Activated CD4-positive, alpha-beta memory T cell treated with anti-CD3 and anti-CD28 coated beads, Interleukin-2, amount 10 ng/mL, durations not matched to agents 7 days and 5 days (primary cell): ENCODE results near the gene KCNG4. TPM values are rescaled to one million over a fixed set of nuclear protein-coding genes. Genes with fewer than 3 reads are reported as not detected.
"Not testable (repeated sequence)": the region's sequence is repeated elsewhere in the genome, so short reads cannot be mapped to it uniquely, and the experiment has no call there.

Experiments used
- CTCF ChIA-PET: fragments of 350-600 bp; sonication (Branson Sonifier 250); formaldehyde crosslinking; loops from one replicate; lab custom pipeline; 2021; ENCODE audit warnings: antibody characterized with exemption, inconsistent platforms; lab: Charles Lee
- POLR2A ChIA-PET: fragments of 350-600 bp; sonication (Branson Sonifier 250); formaldehyde crosslinking; loops from one replicate; lab custom pipeline; 2021; ENCODE audit warnings: antibody characterized with exemption; lab: Charles Lee
- DNase-seq: peaks from one replicate; pipeline ENCODE4 v3.0.0-alpha.2; 2020
- H3K27ac Mint-ChIP-seq: one replicate; pipeline ENCODE4 v1.8.0; 2021; ENCODE audit warnings: mild to moderate bottlenecking, mixed read lengths
- H3K27me3 Mint-ChIP-seq: one replicate; pipeline ENCODE4 v1.8.0; 2021; ENCODE audit warnings: mixed read lengths
- H3K36me3 Mint-ChIP-seq: one replicate; pipeline ENCODE4 v1.8.0; 2021; ENCODE audit warnings: low read depth, mixed read lengths
- H3K4me1 Mint-ChIP-seq: one replicate; pipeline ENCODE4 v1.8.0; 2021; ENCODE audit warnings: mixed read lengths
- H3K4me3 Mint-ChIP-seq: one replicate; pipeline ENCODE4 v1.8.0; 2021; ENCODE audit warnings: mild to moderate bottlenecking, mixed read lengths
- H3K9me3 Mint-ChIP-seq: one replicate; pipeline ENCODE4 v1.8.0; 2021; ENCODE audit warnings: mixed read lengths
- total RNA-seq, 2 experiments: library from RNA; stranded (reverse); gene quantifications; one replicate each; pipeline ENCODE4 v1.2.3, GENCODE V29; 2021

KCNG4 gene
- total RNA-seq, 2 experiments from 2014 or later = not detected

- H3K4me1 Mint-ChIP-seq = no peaks in the 10 kb centered on the region
- no peak overlapping the region for H3K27ac Mint-ChIP-seq
- peaks cover 11% of the 10 kb centered on the region for H3K27me3 Mint-ChIP-seq
Observed at GRCh38 chr16:84225126-84225525, 14.7 kb downstream of the KCNG4 start.

GRCh38 chr16:84224554-84224953 lies 15.3 kb downstream of the KCNG4 start:
- no peaks in the 10 kb centered on the region for H3K9me3 Mint-ChIP-seq
- no peaks in the 10 kb centered on the region for H3K4me1 Mint-ChIP-seq
- DNase-seq = no peak
- no peak overlapping the region for H3K4me3 Mint-ChIP-seq
- CTCF ChIA-PET = no interaction called here
- POLR2A ChIA-PET = interaction anchor here (0.6 kb wide), 1 partner anchor 240 kb away, joined by 4 read pairs; no protein-coding TSS in a partner anchor
- H3K36me3 Mint-ChIP-seq = no peaks in the 10 kb centered on the region
- H3K27me3 Mint-ChIP-seq = peaks cover 11% of the 10 kb centered on the region
- H3K27ac Mint-ChIP-seq = no peak overlapping the region

More at GRCh38 chr16:84225126-84225525, 14.7 kb downstream of the KCNG4 start:
- CTCF ChIA-PET = interaction anchor here (1.2 kb wide), 1 partner anchor 52 kb away, joined by 3 read pairs; no protein-coding TSS in a partner anchor
- no peak overlapping the region for H3K4me3 Mint-ChIP-seq
- POLR2A ChIA-PET = no interaction called here
- no peaks in the 10 kb centered on the region for H3K9me3 Mint-ChIP-seq
- H3K36me3 Mint-ChIP-seq = no peaks in the 10 kb centered on the region
- DNase-seq = no peak

- Mint-ChIP-seq H3K27me3 (peaks cover 11% of the 10 kb centered on the region), H3K27ac (no peak overlapping the region), H3K9me3 (no peaks in the 10 kb centered on the region), H3K4me1 (no peaks in the 10 kb centered on the region), H3K36me3 (no peaks in the 10 kb centered on the region), H3K4me3 (no peak overlapping the region)
- ChIA-PET POLR2A (no interaction called here), CTCF (no interaction called here)
- DNase-seq = no peak
Observed at GRCh38 chr16:84223456-84223855, 16.4 kb downstream of the KCNG4 start.

- H3K9me3 Mint-ChIP-seq = no peaks in the 10 kb centered on the region
- no peak overlapping the region for H3K4me3 Mint-ChIP-seq
- H3K27me3 Mint-ChIP-seq = peaks cover 1% of the 10 kb centered on the region
Observed at GRCh38 chr16:84220851-84221250, 19.0 kb downstream of the KCNG4 start.

GRCh38 chr16:84218956-84219355 lies 20.9 kb downstream of the KCNG4 start:
- Mint-ChIP-seq H3K27me3 (no peaks in the 10 kb centered on the region), H3K27ac (no peak overlapping the region), H3K9me3 (no peaks in the 10 kb centered on the region), H3K4me1 (no peaks in the 10 kb centered on the region), H3K36me3 (no peaks in the 10 kb centered on the region), H3K4me3 (no peak overlapping the region)
- POLR2A ChIA-PET = no interaction called here
- no peak for DNase-seq
- CTCF ChIA-PET = interaction anchor here (0.8 kb wide), 1 partner anchor 12 kb away, joined by 3 read pairs; no protein-coding TSS in a partner anchor

More at GRCh38 chr16:84220851-84221250, 19.0 kb downstream of the KCNG4 start:
- ChIA-PET POLR2A (no interaction called here), CTCF (no interaction called here)
- no peak for DNase-seq
- no peaks in the 10 kb centered on the region for H3K36me3 Mint-ChIP-seq
- no peaks in the 10 kb centered on the region for H3K4me1 Mint-ChIP-seq
- H3K27ac Mint-ChIP-seq = no peak overlapping the region

GRCh38 chr16:84218176-84218823 lies 21.5 kb downstream of the KCNG4 start:
- Mint-ChIP-seq H3K4me3 (no peak overlapping the region), H3K4me1 (no peaks in the 10 kb centered on the region), H3K36me3 (no peaks in the 10 kb centered on the region), H3K27ac (no peak overlapping the region), H3K27me3 (no peaks in the 10 kb centered on the region), H3K9me3 (no peaks in the 10 kb centered on the region)
- ChIA-PET POLR2A (no interaction called here), CTCF (no interaction called here)
- DNase-seq = no peak

GRCh38 chr16:84216144-84216543 lies 23.7 kb downstream of the KCNG4 start:
- CTCF ChIA-PET = interaction anchor here (0.7 kb wide), 1 partner anchor 1800 kb away, joined by 4 read pairs; no protein-coding TSS in a partner anchor
- POLR2A ChIA-PET, H3K36me3 Mint-ChIP-seq, H3K9me3 Mint-ChIP-seq, H3K4me3 Mint-ChIP-seq, H3K27ac Mint-ChIP-seq, H3K4me1 Mint-ChIP-seq, H3K27me3 Mint-ChIP-seq, DNase-seq: not testable (repeated sequence)

GRCh38 chr16:84215531-84215930 lies 24.3 kb downstream of the KCNG4 start:
- Mint-ChIP-seq H3K4me3 (no peak overlapping the region), H3K36me3 (no peaks in the 10 kb centered on the region), H3K9me3 (no peaks in the 10 kb centered on the region), H3K27me3 (peaks cover 1% of the 10 kb centered on the region), H3K27ac (no peak overlapping the region), H3K4me1 (no peaks in the 10 kb centered on the region)
- ChIA-PET POLR2A (no interaction called here), CTCF (no interaction called here)
- DNase-seq = no peak

- H3K27ac Mint-ChIP-seq = no peak overlapping the region
- no peak for DNase-seq
- CTCF ChIA-PET = no interaction called here
- peaks cover 1% of the 10 kb centered on the region for H3K27me3 Mint-ChIP-seq
- H3K36me3 Mint-ChIP-seq = no peaks in the 10 kb centered on the region
- POLR2A ChIA-PET = no interaction called here
- no peaks in the 10 kb centered on the region for H3K9me3 Mint-ChIP-seq
- no peaks in the 10 kb centered on the region for H3K4me1 Mint-ChIP-seq
- H3K4me3 Mint-ChIP-seq = no peak overlapping the region
Observed at GRCh38 chr16:84214451-84215066, 25.3 kb downstream of the KCNG4 start.

- Mint-ChIP-seq H3K36me3 (no peaks in the 10 kb centered on the region), H3K27ac (no peak overlapping the region), H3K4me1 (no peaks in the 10 kb centered on the region), H3K27me3 (peaks cover 1% of the 10 kb centered on the region), H3K4me3 (no peak overlapping the region), H3K9me3 (no peaks in the 10 kb centered on the region)
- ChIA-PET POLR2A (no interaction called here), CTCF (no interaction called here)
- no peak for DNase-seq
Observed at GRCh38 chr16:84212631-84213030, 27.2 kb downstream of the KCNG4 start.

- DNase-seq = no peak
- ChIA-PET CTCF (no interaction called here), POLR2A (no interaction called here)
- Mint-ChIP-seq H3K9me3 (no peaks in the 10 kb centered on the region), H3K27ac (no peak overlapping the region), H3K27me3 (peaks cover 1% of the 10 kb centered on the region), H3K4me3 (no peak overlapping the region), H3K4me1 (no peaks in the 10 kb centered on the region), H3K36me3 (no peaks in the 10 kb centered on the region)
Observed at GRCh38 chr16:84212154-84212553, 27.7 kb downstream of the KCNG4 start.

GRCh38 chr16:84209989-84210388 lies 29.8 kb downstream of the KCNG4 start:
- Mint-ChIP-seq H3K4me1 (no peaks in the 10 kb centered on the region), H3K36me3 (no peaks in the 10 kb centered on the region), H3K4me3 (no peak overlapping the region), H3K9me3 (no peaks in the 10 kb centered on the region), H3K27ac (no peak overlapping the region), H3K27me3 (peaks cover 1% of the 10 kb centered on the region)
- CTCF ChIA-PET = interaction anchor here (0.8 kb wide), 1 partner anchor 67 kb away, joined by 3 read pairs; no protein-coding TSS in a partner anchor
- no peak for DNase-seq
- POLR2A ChIA-PET = no interaction called here

GRCh38 chr16:84207879-84208278 lies 31.9 kb downstream of the KCNG4 start:
- no peaks in the 10 kb centered on the region for H3K36me3 Mint-ChIP-seq
- POLR2A ChIA-PET = no interaction called here
- H3K9me3 Mint-ChIP-seq = no peaks in the 10 kb centered on the region
- DNase-seq = no peak
- no peaks in the 10 kb centered on the region for H3K4me1 Mint-ChIP-seq
- CTCF ChIA-PET = no interaction called here
- no peak overlapping the region for H3K27ac Mint-ChIP-seq
- no peak overlapping the region for H3K4me3 Mint-ChIP-seq
- peaks cover 1% of the 10 kb centered on the region for H3K27me3 Mint-ChIP-seq
